Activated naive CD4-positive, alpha-beta T cell treated with anti-CD3 and anti-CD28 coated beads, Interleukin-2, amount 10 ng/mL, durations not matched to agents 7 days and 5 days (primary cell): ENCODE data around the gene GAR1.
"Not testable (repeated sequence)": the region's sequence is repeated elsewhere in the genome, so short reads cannot be mapped to it uniquely, and the experiment has no call there.

Source experiments
- CTCF ChIA-PET: fragments of 350-600 bp; sonication (Branson Sonifier 250); formaldehyde crosslinking; loops from one replicate; lab custom pipeline; 2021; ENCODE audit warnings: antibody characterized with exemption; lab: Charles Lee
- DNase-seq: peaks from one replicate; pipeline ENCODE4 v3.0.0-alpha.2; 2020
- H3K27ac Mint-ChIP-seq: one replicate; pipeline ENCODE4 v1.8.0; 2021; ENCODE audit warnings: mild to moderate bottlenecking, moderate library complexity, mixed read lengths
- H3K27me3 Mint-ChIP-seq: one replicate; pipeline ENCODE4 v1.8.0; 2021; ENCODE audit warnings: mild to moderate bottlenecking, mixed read lengths
- H3K36me3 Mint-ChIP-seq: one replicate; pipeline ENCODE4 v1.8.0; 2021; ENCODE audit warnings: mixed read lengths
- H3K4me1 Mint-ChIP-seq: one replicate; pipeline ENCODE4 v1.8.0; 2021; ENCODE audit warnings: mixed read lengths
- H3K4me3 Mint-ChIP-seq: one replicate; pipeline ENCODE4 v1.8.0; 2021; ENCODE audit warnings: mild to moderate bottlenecking, moderate library complexity, mixed read lengths
- H3K9me3 Mint-ChIP-seq: one replicate; pipeline ENCODE4 v1.8.0; 2021; ENCODE audit warnings: mixed read lengths

Gene GAR1

GRCh38 chr4:109815151-109816081 lies at the start of gene GAR1:
GAR1 (plus strand) TSS chr4:109815762; CDS start chr4:109816165, 403 bp downstream.
- peak; percentile 95 for DNase-seq
- H3K27ac Mint-ChIP-seq: peak within 1 kb of the TSS; percentile 98
- H3K36me3 Mint-ChIP-seq: peaks cover 43% of the 10 kb centered on the region
- H3K4me3 Mint-ChIP-seq: peak within 1 kb of the TSS; percentile 98
- H3K9me3 Mint-ChIP-seq: no peaks in the 10 kb centered on the region
- no peaks in the 10 kb centered on the region for H3K27me3 Mint-ChIP-seq
- CTCF ChIA-PET: interaction anchor here (1.0 kb wide), 1 partner anchor 12 kb away, joined by 3 read pairs; the partner anchor contains the start of gene RRH
- H3K4me1 Mint-ChIP-seq: peaks cover 62% of the 10 kb centered on the region

DNA sequence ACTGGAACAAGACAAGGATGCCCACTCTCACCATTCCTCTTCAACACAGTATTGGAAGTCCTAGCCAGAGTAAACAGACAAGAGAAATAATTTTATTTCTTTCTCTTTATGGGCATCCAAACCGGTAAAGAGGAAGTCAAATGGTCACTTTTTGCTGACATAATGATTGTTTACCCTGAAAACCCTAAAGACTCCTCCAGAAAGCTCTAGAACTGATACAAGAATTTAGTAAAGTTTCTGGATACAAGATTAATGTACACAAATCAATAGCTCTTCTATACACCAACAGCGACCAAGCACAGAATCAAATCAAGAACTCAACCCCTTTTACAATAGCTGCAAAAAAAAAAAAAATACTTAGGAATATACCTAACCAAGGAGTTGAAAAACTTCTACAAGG lies 33.5 kb upstream of the GAR1 start:
- H3K4me1 Mint-ChIP-seq, H3K27ac Mint-ChIP-seq, CTCF ChIA-PET, DNase-seq, H3K9me3 Mint-ChIP-seq, H3K27me3 Mint-ChIP-seq, H3K4me3 Mint-ChIP-seq, H3K36me3 Mint-ChIP-seq: not testable (repeated sequence)

DNA sequence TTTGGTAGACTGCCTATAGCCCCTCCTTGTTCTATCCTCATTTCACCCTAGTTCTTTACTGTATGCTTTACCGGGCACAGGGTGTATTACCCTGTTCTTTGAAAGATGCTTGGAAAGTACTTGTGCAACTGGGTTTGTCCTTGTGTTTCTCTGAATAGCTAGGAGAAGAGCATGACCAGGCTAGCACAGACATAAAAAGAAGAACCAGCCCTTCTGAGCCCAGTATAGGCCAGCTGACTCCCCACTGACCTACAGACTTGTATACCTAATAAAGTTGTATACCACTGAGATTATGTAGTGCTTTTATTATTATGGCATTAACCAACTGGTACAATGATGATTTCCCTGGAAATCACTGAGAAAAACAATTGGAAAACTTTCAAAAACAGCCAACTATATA lies 28.7 kb upstream of the GAR1 start:
- Mint-ChIP-seq H3K27me3 (peaks cover 15% of the 10 kb centered on the region), H3K4me1 (no peaks in the 10 kb centered on the region), H3K9me3 (no peaks in the 10 kb centered on the region), H3K4me3 (no peak overlapping the region), H3K36me3 (no peaks in the 10 kb centered on the region), H3K27ac (no peak overlapping the region)
- DNase-seq: no peak
- CTCF ChIA-PET: no interaction called here

GRCh38 chr4:109787807-109788206 lies 27.8 kb upstream of the GAR1 start:
- CTCF ChIA-PET: no interaction called here
- DNase-seq: no peak
- peaks cover 16% of the 10 kb centered on the region for H3K27me3 Mint-ChIP-seq
- H3K27ac Mint-ChIP-seq: no peak overlapping the region
- no peaks in the 10 kb centered on the region for H3K36me3 Mint-ChIP-seq
- H3K4me1 Mint-ChIP-seq: no peaks in the 10 kb centered on the region
- H3K4me3 Mint-ChIP-seq: no peak overlapping the region
- no peaks in the 10 kb centered on the region for H3K9me3 Mint-ChIP-seq

DNA sequence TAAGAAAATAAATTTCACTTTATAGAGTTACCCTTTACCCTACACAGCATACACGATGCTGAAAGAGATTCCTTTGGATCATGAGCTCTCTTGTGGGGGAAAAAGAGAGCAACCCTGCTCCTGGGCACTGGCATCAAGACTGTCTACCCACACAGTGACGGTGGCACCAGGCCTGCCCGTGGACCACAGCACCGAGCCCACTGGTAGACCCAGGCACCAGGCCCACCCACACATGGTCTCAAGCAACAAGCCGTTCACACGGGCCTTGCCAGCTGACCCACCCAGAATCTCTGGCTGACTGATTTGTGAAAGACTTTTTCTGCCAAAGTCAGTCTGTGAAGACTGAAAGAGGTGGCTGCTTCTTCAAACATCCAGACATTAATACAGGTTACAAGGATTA lies 20.5 kb upstream of the GAR1 start:
- Mint-ChIP-seq H3K27me3 (peaks cover 31% of the 10 kb centered on the region), H3K36me3 (peaks cover 5% of the 10 kb centered on the region), H3K27ac (no peak overlapping the region), H3K4me1 (no peaks in the 10 kb centered on the region), H3K9me3 (peaks cover 16% of the 10 kb centered on the region), H3K4me3 (no peak overlapping the region)
- no peak for DNase-seq
- CTCF ChIA-PET: interaction anchor here (1.1 to 1.2 kb wide), 2 partner anchors 9 to 10 kb away, joined by 3 to 4 read pairs; no protein-coding TSS in a partner anchor

DNA sequence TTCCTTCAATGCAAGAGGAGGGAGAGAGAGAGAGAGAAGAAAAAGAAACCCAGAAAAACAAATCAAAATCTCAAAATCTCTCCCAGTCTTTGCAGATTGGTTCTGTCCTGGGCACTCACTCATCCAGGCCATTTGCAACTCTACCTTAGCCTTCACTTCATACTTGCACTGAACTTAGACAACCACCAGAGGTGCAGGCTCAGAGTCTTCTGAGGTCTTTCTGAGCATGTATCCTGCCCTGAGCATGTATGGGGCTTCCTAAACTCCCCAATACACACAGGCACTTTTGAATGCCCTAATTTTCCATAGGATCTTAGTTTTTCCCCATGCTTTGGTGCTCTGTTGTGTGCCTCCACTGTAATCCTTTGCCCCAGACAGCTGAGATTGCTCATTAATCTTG lies 16.7 kb upstream of the GAR1 start:
- Mint-ChIP-seq H3K9me3 (peaks cover 16% of the 10 kb centered on the region), H3K4me1 (no peaks in the 10 kb centered on the region), H3K36me3 (peaks cover 5% of the 10 kb centered on the region), H3K27ac (no peak overlapping the region), H3K27me3 (peaks cover 20% of the 10 kb centered on the region), H3K4me3 (no peak overlapping the region)
- DNase-seq: no peak
- CTCF ChIA-PET: interaction anchor here (0.6 kb wide), 1 partner anchor 11 kb away, joined by 4 read pairs; no protein-coding TSS in a partner anchor

- peaks cover 19% of the 10 kb centered on the region for H3K27me3 Mint-ChIP-seq
- no peaks in the 10 kb centered on the region for H3K4me1 Mint-ChIP-seq
- H3K36me3 Mint-ChIP-seq: peaks cover 1% of the 10 kb centered on the region
- H3K4me3 Mint-ChIP-seq: no peak overlapping the region
- H3K9me3 Mint-ChIP-seq: peaks cover 3% of the 10 kb centered on the region
- DNase-seq: no peak
- CTCF ChIA-PET: interaction anchor here (1.1 kb wide), 1 partner anchor 374 kb away, joined by 4 read pairs; no protein-coding TSS in a partner anchor
- no peak overlapping the region for H3K27ac Mint-ChIP-seq
Measured at GRCh38 chr4:109801099-109801789, 14.3 kb upstream of the GAR1 start.

- CTCF ChIA-PET: interaction anchor here (0.7 to 1.1 kb wide), 2 partner anchors 371 to 375 kb away, joined by 3 to 4 read pairs; no protein-coding TSS in a partner anchor
- no peak within 1 kb of the TSS for H3K27ac Mint-ChIP-seq
- H3K9me3 Mint-ChIP-seq: peaks cover 3% of the 10 kb centered on the region
- DNase-seq: no peak
- peaks cover 15% of the 10 kb centered on the region for H3K27me3 Mint-ChIP-seq
- no peaks in the 10 kb centered on the region for H3K4me1 Mint-ChIP-seq
- no peak within 1 kb of the TSS for H3K4me3 Mint-ChIP-seq
- H3K36me3 Mint-ChIP-seq: no peaks in the 10 kb centered on the region
Measured at GRCh38 chr4:109801895-109802319, 13.7 kb upstream of the GAR1 start, which contains the start of gene CFI. CFI (minus strand) TSS chr4:109801999; CDS start chr4:109801971, 28 bp downstream.

DNA sequence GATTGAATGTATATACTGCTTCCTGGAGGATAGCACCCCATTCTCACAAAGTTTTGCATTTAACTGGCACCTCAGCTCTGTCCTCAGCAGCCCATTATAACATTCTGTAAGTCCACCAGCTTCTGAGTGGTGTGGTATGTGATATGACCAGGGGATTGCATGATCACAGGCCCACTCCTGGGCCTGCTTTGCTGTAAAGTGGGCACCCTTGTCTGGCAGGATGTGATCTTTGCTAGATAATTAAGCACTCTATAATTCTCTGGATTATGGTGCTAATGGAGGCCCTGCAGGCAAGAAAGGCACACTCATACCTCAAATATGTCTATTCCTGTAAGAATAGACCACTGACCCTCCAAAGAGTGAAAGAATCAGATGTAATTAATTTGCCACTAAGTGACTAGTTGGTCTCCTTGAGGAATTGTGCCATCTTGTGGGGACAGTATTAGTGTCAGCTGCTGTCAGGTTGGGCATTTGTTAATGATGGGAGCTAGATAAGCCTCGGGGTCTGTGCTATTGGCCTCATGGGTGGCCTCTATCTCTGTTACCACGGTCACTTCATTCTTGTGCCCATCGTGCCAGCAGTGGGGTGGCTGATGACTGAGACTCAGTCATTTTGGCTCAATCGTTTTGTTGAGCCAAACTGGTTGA lies 11.5 kb upstream of the GAR1 start:
- Mint-ChIP-seq H3K27me3 (peaks cover 10% of the 10 kb centered on the region), H3K36me3 (no peaks in the 10 kb centered on the region), H3K4me3 (no peak overlapping the region), H3K27ac (no peak overlapping the region), H3K9me3 (no peaks in the 10 kb centered on the region), H3K4me1 (no peaks in the 10 kb centered on the region)
- DNase-seq: no peak
- CTCF ChIA-PET: interaction anchor here (0.6 to 2.3 kb wide), 10 partner anchors 8 to 378 kb away, joined by 3 to 7 read pairs (median 4); partner anchors contain the start of gene SEC24B

- Mint-ChIP-seq H3K4me1 (peaks cover 18% of the 10 kb centered on the region), H3K9me3 (no peaks in the 10 kb centered on the region), H3K4me3 (no peak overlapping the region), H3K27ac (no peak overlapping the region), H3K27me3 (no peaks in the 10 kb centered on the region), H3K36me3 (peaks cover 4% of the 10 kb centered on the region)
- DNase-seq: no peak
- CTCF ChIA-PET: interaction anchor here (0.7 kb wide), 1 partner anchor 10 kb away, joined by 4 read pairs; no protein-coding TSS in a partner anchor
Measured at GRCh38 chr4:109809655-109810054, 5.9 kb upstream of the GAR1 start.

DNA sequence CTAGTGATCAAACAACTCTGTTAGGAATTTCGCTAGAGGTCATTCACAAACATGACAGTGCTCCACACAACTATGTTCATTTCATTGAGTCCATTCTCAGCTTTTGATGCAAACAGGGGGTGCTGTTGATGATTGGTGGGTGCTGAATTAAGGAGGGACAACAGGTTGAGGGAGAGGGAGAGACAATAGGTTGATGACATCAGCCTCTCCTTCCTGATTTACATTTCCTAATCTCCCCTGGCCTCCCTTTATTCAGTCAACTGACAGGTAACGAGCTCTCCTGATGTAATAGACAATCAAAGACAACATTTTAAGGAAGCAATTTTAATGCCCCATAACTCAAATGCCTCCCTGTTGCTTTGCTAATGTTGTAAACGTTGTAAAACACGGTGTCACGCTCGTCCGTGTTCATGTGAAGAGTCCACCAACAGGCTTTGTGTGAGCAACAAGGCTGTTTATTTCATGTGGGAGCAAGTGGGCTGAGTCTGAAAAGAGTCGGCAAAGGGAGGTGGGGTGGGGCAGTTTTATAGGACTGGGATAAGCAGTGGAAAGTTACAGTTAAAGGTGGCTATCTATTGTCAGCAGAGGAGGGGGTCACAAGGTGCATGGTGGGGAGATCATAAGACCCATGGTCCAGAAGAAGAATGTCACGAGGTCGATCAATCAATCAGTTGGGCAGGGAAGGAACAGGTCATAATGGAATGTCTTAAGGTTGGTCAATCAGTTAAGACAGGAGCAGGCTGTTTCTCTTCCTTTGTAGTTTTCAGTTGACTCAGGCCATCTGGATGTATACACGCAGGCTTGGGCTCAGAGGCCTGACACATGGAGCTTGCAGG lies 4.8 kb upstream of the GAR1 start:
- peaks cover 24% of the 10 kb centered on the region for H3K4me1 Mint-ChIP-seq
- peaks cover 6% of the 10 kb centered on the region for H3K36me3 Mint-ChIP-seq
- no peaks in the 10 kb centered on the region for H3K9me3 Mint-ChIP-seq
- no peak for DNase-seq
- no peaks in the 10 kb centered on the region for H3K27me3 Mint-ChIP-seq
- no peak overlapping the region for H3K4me3 Mint-ChIP-seq
- H3K27ac Mint-ChIP-seq: no peak overlapping the region
- CTCF ChIA-PET: interaction anchor here (0.7 kb wide), 1 partner anchor 11 kb away, joined by 4 read pairs; no protein-coding TSS in a partner anchor

DNA sequence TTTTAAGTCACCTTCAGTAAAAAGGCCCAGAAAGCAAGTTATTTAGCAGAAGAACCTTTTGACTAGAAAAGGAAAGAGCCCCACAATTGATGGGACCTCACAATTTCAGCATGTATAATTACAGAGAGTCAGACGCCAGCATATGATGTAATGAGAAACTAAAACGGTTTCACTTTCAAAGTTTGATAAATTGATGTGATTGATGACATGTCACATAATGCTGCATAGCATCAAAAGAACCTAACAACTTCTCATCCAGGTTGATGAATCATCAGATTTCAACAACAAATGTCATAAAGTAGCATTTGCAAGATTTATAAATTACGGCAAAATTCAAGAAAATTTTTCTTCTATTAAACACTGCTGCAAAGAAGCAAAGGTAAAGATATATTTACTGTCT lies 3.9 kb upstream of the GAR1 start:
- Mint-ChIP-seq H3K27me3 (no peaks in the 10 kb centered on the region), H3K27ac (no peak overlapping the region), H3K4me1 (peaks cover 34% of the 10 kb centered on the region), H3K4me3 (no peak overlapping the region), H3K9me3 (no peaks in the 10 kb centered on the region), H3K36me3 (peaks cover 11% of the 10 kb centered on the region)
- CTCF ChIA-PET: no interaction called here
- no peak for DNase-seq

- H3K27ac Mint-ChIP-seq: peak overlapping the region; percentile 98
- no peaks in the 10 kb centered on the region for H3K27me3 Mint-ChIP-seq
- H3K4me1 Mint-ChIP-seq: peaks cover 64% of the 10 kb centered on the region
- H3K36me3 Mint-ChIP-seq: peaks cover 47% of the 10 kb centered on the region
- DNase-seq: peak; percentile 73
- H3K9me3 Mint-ChIP-seq: no peaks in the 10 kb centered on the region
- H3K4me3 Mint-ChIP-seq: peak overlapping the region; percentile 98
- CTCF ChIA-PET: interaction anchor here (0.9 to 1.4 kb wide), 2 partner anchors 11 to 113 kb away, joined by 3 to 5 read pairs; partner anchors contain the start of gene CASP6
Measured at GRCh38 chr4:109816082-109816442, 500 bp downstream of the GAR1 start.
